Fibroblast of villous mesenchyme (primary cell): ENCODE data around the gene SERPIND1. TPM values are rescaled to one million over a fixed set of nuclear protein-coding genes. Genes with fewer than 3 reads are reported as not detected.

Experiments
- DNase-seq: peaks from one replicate; pipeline ENCODE4 v3.0.0-alpha.2; 2010; ENCODE audit warnings: low read depth
- H3K4me3 ChIP-seq: 2 replicates; pipeline ENCODE4 v1.5.1; 2011; ENCODE audit warnings: low read depth, mild to moderate bottlenecking, low read length
- total RNA-seq: library from RNA; depleted of rRNA; stranded (reverse); fragments of >200 nt; gene quantifications from 2 replicates; pipeline ENCODE4 v1.2.3, GENCODE V29; 2012
- TF ChIP-seq, protein P1 (sequence below): IDR thresholded peaks from 2 replicates; pipeline ENCODE4 v1.5.1; 2012; ENCODE audit warnings: low read depth, mild to moderate bottlenecking, low read length; ENCODE audit not compliant: insufficient read depth

The SERPIND1 gene
- total RNA-seq, 1 donor, result under 0.01 TPM

DNA sequence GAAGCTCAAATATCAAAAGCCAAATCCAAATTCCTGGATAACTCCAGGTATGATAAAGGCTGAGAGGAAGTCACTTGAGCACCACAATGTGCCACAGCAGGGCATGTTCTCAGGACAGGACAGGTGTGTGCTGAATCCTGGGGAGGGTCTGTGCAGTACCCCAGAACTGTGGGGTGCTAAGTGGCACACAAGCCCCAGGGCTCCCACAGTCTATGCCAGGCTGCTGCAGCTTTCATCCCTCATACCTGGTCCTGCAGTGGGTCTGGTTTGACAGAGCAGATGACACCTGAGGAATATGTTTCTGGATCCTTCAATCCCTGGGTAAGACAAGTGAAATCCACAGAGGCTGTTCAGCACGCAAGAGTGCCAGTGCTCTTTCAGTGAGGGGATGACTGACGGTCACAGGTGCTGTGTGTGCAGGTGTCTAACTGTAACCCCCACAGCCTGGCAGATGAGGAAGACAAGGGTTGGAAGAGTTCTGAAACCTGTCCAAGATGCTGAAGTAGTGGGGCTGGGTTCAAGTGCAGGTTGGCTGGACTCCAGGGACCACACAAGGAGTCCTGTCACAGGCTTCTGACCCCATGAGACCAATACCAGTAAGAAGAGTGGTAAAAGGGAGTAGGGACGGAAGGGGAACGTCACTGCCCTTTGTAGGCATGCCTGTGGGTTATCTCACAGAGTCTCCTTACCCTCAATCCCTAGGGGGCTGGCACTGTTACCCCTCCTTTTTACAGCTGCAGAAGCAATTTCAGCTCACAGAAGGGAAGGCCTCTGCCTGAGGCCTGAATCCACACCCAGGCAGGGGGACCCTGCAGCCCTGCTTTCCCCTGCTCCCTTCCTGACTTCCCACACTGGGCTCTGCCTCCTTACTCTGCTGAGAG lies 14.1 kb downstream of the SERPIND1 start:
- H3K4me3 ChIP-seq, result no peak overlapping the region
- TF ChIP-seq, protein P1, sequence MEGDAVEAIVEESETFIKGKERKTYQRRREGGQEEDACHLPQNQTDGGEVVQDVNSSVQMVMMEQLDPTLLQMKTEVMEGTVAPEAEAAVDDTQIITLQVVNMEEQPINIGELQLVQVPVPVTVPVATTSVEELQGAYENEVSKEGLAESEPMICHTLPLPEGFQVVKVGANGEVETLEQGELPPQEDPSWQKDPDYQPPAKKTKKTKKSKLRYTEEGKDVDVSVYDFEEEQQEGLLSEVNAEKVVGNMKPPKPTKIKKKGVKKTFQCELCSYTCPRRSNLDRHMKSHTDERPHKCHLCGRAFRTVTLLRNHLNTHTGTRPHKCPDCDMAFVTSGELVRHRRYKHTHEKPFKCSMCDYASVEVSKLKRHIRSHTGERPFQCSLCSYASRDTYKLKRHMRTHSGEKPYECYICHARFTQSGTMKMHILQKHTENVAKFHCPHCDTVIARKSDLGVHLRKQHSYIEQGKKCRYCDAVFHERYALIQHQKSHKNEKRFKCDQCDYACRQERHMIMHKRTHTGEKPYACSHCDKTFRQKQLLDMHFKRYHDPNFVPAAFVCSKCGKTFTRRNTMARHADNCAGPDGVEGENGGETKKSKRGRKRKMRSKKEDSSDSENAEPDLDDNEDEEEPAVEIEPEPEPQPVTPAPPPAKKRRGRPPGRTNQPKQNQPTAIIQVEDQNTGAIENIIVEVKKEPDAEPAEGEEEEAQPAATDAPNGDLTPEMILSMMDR, result no peak

GRCh38 chr22:20788627-20789344 lies 14.9 kb downstream of the SERPIND1 start:
- no peak overlapping the region for H3K4me3 ChIP-seq
- TF ChIP-seq, protein P1, result no peak
- DNase-seq, result no peak

More for the DNA sequence above, 14.1 kb downstream of the SERPIND1 start:
- DNase-seq, result no peak

- H3K4me3 ChIP-seq, result no peak overlapping the region
- DNase-seq, result peak; percentile 43
- TF ChIP-seq, protein P1, result no peak
Observed at GRCh38 chr22:20792221-20792965, 18.5 kb downstream of the SERPIND1 start.

GRCh38 chr22:20792966-20793728 lies 19.2 kb downstream of the SERPIND1 start:
- TF ChIP-seq, protein P1, result no peak
- DNase-seq, result peak; percentile 75
- no peak overlapping the region for H3K4me3 ChIP-seq

- no peak for DNase-seq
- TF ChIP-seq, protein P1, result no peak
- no peak overlapping the region for H3K4me3 ChIP-seq
Observed at GRCh38 chr22:20793748-20794649, 20.1 kb downstream of the SERPIND1 start.
